GM06990 (cell line): ENCODE results near the gene ATXN7L1.

Experiments used
- DNase-seq: peaks from one replicate; pipeline ENCODE4 v3.0.0-alpha.2; 2011; ENCODE audit not compliant: insufficient read length; ENCODE audit errors: extremely low read depth
- H3K27me3 ChIP-seq: replicated peaks from 2 replicates; pipeline ENCODE4 v1.6.0; 2011; ENCODE audit warnings: low read length; ENCODE audit not compliant: control insufficient read depth, insufficient read depth
- H3K36me3 ChIP-seq: 2 replicates; pipeline ENCODE4 v1.5.1; 2011; ENCODE audit warnings: low read length; ENCODE audit not compliant: control insufficient read depth, insufficient read depth
- H3K4me3 ChIP-seq: replicated peaks from 2 replicates; pipeline ENCODE4 v1.5.1; 2011; ENCODE audit warnings: low read depth, mild to moderate bottlenecking, control low read depth, low read length
- CTCF ChIP-seq: IDR thresholded peaks from 2 replicates; pipeline ENCODE4 v1.5.1; 2011; ENCODE audit warnings: low read length, control low read depth, mild to moderate bottlenecking, inconsistent platforms; ENCODE audit not compliant: insufficient read depth, poor library complexity, severe bottlenecking

The ATXN7L1 gene

DNA sequence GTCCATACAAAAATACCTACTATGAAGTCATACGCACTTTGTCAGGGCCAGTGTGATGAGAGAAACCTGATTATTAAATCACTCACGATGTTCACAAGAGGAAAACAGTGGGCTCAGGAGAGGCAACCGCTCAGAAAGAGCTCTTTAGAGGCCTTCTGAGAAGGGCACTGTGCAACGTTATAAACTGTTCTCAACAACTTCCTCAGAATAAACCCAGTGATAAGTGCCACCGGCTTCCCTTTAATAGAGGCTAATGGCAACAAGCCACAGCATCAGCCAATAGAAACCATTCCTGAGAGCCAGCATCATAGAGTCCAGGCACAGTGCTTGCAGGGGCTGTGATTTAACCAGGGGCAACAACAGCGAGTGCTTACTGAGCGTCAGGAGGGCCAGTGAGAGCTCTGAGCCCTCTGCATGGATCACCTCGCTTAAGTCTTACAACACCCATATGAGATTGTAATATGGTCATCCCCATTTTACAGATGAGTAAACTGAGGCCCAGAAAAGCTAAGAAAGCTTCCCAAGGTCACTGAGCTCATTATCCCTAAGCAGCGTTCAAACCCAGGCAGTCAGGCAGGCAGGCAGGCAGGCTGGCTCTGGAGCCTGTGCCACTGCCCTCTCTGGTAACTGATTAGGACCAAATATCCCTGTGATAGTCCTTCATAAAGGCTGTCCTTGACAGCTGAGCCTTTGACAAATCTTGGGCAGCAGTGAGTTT is 30.9 kb upstream of the ATXN7L1 start:
- no peaks in the 10 kb centered on the region; the same call in 1 of the 2 replicates for H3K27me3 ChIP-seq
- no peak overlapping the region for H3K4me3 ChIP-seq
- no peak for TF ChIP-seq CTCF
- no peaks in the 10 kb centered on the region for H3K36me3 ChIP-seq
- DNase-seq: no peak

GRCh38 chr7:105906695-105907094 is 30.3 kb upstream of the ATXN7L1 start:
- Histone ChIP-seq H3K4me3 (no peak overlapping the region), H3K36me3 (no peaks in the 10 kb centered on the region), H3K27me3 (no peaks in the 10 kb centered on the region; the same call in 1 of the 2 replicates)
- TF ChIP-seq CTCF: no peak
- DNase-seq: no peak

GRCh38 chr7:105905910-105906568 is 29.6 kb upstream of the ATXN7L1 start:
- Histone ChIP-seq H3K36me3 (no peaks in the 10 kb centered on the region), H3K27me3 (no peaks in the 10 kb centered on the region; the same call in 1 of the 2 replicates), H3K4me3 (no peak overlapping the region)
- DNase-seq: no peak
- no peak for TF ChIP-seq CTCF

- TF ChIP-seq CTCF: no peak
- H3K36me3 ChIP-seq: no peaks in the 10 kb centered on the region
- no peak overlapping the region for H3K4me3 ChIP-seq
- no peaks in the 10 kb centered on the region; the same call in 1 of the 2 replicates for H3K27me3 ChIP-seq
- no peak for DNase-seq
Observed at GRCh38 chr7:105905209-105905909, 29.0 kb upstream of the ATXN7L1 start.

DNA sequence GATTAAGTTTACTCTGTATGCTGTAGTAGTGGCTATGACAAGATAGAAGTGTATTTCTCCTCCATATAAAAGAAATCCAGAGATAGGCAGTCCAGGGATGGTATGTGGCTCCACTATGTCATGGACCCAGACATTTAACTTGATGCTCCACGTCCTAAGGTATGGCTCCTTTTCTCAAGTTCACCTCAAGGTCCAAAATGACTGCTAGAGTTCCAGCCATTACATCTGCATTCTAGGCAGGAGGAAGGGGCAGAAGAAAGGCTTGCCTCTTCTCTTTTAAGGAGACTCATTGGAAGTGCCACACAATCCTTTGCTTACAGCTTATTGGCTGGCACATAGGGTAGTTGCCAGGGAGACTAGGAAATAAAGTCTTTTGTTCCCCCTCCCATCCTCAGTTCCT is 27.7 kb upstream of the ATXN7L1 start:
- TF ChIP-seq CTCF: no peak
- no peak overlapping the region for H3K4me3 ChIP-seq

More for the DNA sequence above, 27.7 kb upstream of the ATXN7L1 start:
- no peaks in the 10 kb centered on the region for H3K36me3 ChIP-seq
- H3K27me3 ChIP-seq: no peaks in the 10 kb centered on the region; the same call in 1 of the 2 replicates
- no peak for DNase-seq
